ES-I3 (cell line): ENCODE measurements around the gene NHLRC4.

ENCODE experiments used
- H3K36me3 ChIP-seq: 2 replicates; pipeline ENCODE4 v1.6.1; 2013; ENCODE audit warnings: mild to moderate bottlenecking, low read length, control low read depth, moderate library complexity; ENCODE audit not compliant: insufficient read depth
- H3K4me1 ChIP-seq: 2 replicates; pipeline ENCODE4 v1.6.1; 2013; ENCODE audit warnings: mild to moderate bottlenecking, control low read depth, low read length; ENCODE audit not compliant: insufficient read depth
- H3K9ac ChIP-seq: 2 replicates; pipeline ENCODE4 v1.6.1; 2013; ENCODE audit warnings: low read depth, mild to moderate bottlenecking, low read length, moderate library complexity
- H3K9me3 ChIP-seq: 2 replicates; pipeline ENCODE4 v1.6.1; 2013; ENCODE audit warnings: mild to moderate bottlenecking, low read length, moderate library complexity; ENCODE audit not compliant: control insufficient read depth, insufficient read depth

The NHLRC4 gene

GRCh38 chr16:554640-555365, 12.0 kb upstream of the NHLRC4 start:
- H3K9me3 ChIP-seq, result no peaks in the 10 kb centered on the region
- no peaks in the 10 kb centered on the region for H3K36me3 ChIP-seq
- H3K4me1 ChIP-seq, result no peaks in the 10 kb centered on the region; the same call in 1 of the 2 replicates
- no peak overlapping the region for H3K9ac ChIP-seq

DNA sequence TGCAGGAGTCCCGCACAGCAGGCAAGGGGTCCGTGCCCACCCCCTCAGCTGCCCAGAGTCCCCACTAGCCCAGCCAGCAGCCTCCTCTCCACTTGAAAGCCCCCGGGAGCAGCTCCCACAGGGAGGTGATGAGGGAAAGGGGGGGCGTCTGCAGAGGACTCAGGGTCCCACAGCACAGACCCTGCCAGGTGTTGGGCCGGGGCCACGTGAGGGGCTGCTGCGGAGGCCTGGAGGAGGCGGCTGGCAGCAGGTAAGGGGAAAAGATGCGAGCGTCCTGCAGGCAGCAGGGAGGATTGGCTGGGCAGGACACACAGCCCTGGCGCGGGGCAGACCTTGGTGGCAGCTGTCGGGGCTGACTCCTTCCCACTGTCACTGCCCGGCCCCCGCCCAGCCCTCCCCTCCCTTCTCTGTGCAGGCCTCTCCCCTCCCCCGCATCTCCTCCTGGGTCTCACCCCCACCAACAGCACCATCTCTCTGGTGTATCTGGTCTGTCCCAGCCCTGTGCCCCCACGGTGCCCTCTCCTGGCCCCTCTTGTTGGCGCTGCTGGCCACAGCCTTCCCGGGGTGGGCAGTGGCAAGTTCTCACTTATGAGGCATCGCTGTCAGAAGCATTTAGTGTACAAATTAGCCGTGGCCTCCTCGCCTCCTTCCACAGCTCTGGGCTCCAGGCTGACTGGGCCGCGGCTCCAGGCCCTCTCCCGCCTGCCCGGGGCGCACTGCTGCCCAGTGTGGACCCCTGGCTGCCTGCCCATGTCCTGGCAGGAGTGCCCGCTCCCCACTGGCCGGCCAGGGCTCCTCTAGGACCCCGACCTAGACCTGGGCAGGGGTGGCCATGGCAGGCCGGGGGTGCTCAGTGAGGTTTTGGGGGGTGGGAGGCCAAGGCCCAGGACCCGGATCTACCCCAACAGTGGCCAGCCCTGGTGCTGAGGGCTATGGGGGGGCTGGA, 11.0 kb upstream of the NHLRC4 start:
- no peaks in the 10 kb centered on the region; the same call in 1 of the 2 replicates for H3K4me1 ChIP-seq
- no peak overlapping the region for H3K9ac ChIP-seq
- H3K36me3 ChIP-seq, result no peaks in the 10 kb centered on the region
- no peaks in the 10 kb centered on the region for H3K9me3 ChIP-seq

GRCh38 chr16:556474-557173, 10.2 kb upstream of the NHLRC4 start:
- H3K9ac ChIP-seq, result no peak overlapping the region
- H3K4me1 ChIP-seq, result no peaks in the 10 kb centered on the region; the same call in 1 of the 2 replicates
- H3K36me3 ChIP-seq, result no peaks in the 10 kb centered on the region
- H3K9me3 ChIP-seq, result no peaks in the 10 kb centered on the region

- Histone ChIP-seq H3K4me1 (no peaks in the 10 kb centered on the region; the same call in 1 of the 2 replicates), H3K9ac (no peak overlapping the region), H3K36me3 (no peaks in the 10 kb centered on the region), H3K9me3 (no peaks in the 10 kb centered on the region)
Measured at GRCh38 chr16:557463-558297, 9.1 kb upstream of the NHLRC4 start.

DNA sequence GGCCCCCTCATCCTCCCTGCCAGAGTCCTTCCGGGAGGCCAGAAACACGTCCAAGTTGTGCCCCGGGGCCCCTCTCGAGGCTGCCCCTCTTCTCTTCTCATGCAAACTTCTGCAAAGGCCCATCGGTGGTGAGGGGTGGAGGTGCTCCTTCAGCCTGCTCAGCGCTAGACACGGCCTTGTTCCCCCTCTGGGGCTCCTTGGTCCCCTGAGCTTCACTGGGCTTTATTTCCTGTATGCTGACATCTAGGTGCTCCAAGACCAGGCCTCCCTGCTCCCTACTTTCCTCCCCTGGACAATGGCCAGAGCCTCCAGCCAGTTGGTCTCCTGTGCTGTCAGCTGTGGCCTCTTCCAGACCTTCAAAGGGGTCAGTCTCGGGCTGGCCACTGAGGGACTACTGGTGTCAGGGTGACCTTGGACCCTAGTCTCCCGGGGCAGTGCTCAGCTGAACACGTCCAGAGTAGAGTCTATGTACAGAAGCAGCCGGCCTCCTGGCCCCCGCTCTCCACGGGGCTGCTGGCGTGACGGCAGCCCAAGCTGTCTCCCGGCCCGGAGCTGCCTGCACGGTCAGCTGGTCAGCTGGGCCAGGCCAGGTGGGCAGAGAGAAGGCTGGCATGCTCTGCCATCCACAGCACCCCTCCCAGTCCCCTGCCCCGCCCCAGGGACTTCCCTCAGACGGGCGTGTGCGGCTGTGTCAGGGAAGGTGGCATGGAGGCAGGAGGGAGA, 8.3 kb upstream of the NHLRC4 start:
- Histone ChIP-seq H3K9me3 (no peaks in the 10 kb centered on the region), H3K36me3 (no peaks in the 10 kb centered on the region), H3K4me1 (no peaks in the 10 kb centered on the region; the same call in 1 of the 2 replicates), H3K9ac (no peak overlapping the region)

DNA sequence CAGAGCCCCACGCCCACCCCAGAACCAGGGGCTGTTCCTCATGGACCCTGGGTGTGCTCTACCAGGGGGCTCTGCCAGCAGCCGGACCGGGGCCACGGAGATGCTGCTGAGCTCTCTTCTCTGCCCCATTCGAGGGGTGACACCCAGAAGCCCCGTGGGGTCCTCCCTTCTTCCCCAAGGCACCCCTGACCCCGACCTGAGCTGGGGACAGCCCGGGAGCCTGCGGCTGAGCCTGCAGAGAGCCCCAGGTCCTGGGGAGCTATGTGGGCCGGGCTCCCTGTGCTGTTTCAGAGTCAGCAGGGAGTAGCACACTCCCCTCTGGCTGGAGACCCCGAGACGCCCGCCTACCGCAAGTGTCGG, 7.8 kb upstream of the NHLRC4 start:
- no peaks in the 10 kb centered on the region for H3K36me3 ChIP-seq
- no peak overlapping the region for H3K9ac ChIP-seq
- H3K4me1 ChIP-seq, result no peaks in the 10 kb centered on the region; the same call in 1 of the 2 replicates
- H3K9me3 ChIP-seq, result no peaks in the 10 kb centered on the region

GRCh38 chr16:559411-560203, 7.2 kb upstream of the NHLRC4 start:
- Histone ChIP-seq H3K4me1 (no peaks in the 10 kb centered on the region; the same call in 1 of the 2 replicates), H3K9me3 (no peaks in the 10 kb centered on the region), H3K9ac (peak overlapping the region; percentile 36; the same call in 1 of the 2 replicates), H3K36me3 (no peaks in the 10 kb centered on the region)

DNA sequence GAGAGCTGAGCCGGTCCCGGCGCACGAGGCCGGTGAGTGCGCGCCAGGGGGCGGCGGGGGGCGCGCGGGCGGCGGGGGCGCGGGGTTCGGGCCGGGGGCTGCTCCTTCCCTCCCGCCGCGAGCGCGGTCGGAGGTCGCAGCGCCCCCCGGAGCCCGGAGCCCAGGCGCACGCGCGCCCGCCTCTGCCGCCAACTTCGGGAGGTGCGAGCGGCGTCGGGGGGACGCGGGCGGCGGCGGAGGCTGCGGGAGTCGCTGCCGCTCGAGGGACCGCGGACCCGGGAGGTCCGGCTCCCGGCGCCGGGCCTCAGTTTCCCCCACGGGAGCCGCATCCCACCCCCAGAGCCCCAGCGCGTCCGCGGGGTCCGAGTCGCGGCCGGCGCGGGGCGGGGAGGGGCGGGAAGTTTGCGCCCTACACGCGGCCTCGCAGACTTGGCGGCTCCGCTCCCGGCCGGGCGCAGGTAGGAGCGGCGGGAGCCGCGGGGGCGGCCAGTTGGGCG, 6.6 kb upstream of the NHLRC4 start, which contains the start of gene PRR35:
Gene PRR35, plus strand, starts transcription at position 191 of the 497 bp plus-strand sequence. CDS start 2,901 bp downstream, outside the sequence.
- Histone ChIP-seq H3K9ac (peak within 1 kb of the TSS; percentile 48; the same call in 1 of the 2 replicates), H3K4me1 (no peaks in the 10 kb centered on the region; the same call in 1 of the 2 replicates)

GRCh38 chr16:560701-561412, 5.9 kb upstream of the NHLRC4 start:
- Histone ChIP-seq H3K9ac (no peak overlapping the region; the same call in 1 of the 2 replicates), H3K36me3 (no peaks in the 10 kb centered on the region), H3K9me3 (no peaks in the 10 kb centered on the region), H3K4me1 (peaks cover 2% of the 10 kb centered on the region; the same call in 1 of the 2 replicates)

More for the DNA sequence above, 6.6 kb upstream of the NHLRC4 start, which contains the start of gene PRR35:
- Histone ChIP-seq H3K9me3 (no peaks in the 10 kb centered on the region), H3K36me3 (no peaks in the 10 kb centered on the region)

GRCh38 chr16:561413-561794, 5.4 kb upstream of the NHLRC4 start:
- Histone ChIP-seq H3K36me3 (no peaks in the 10 kb centered on the region), H3K9me3 (no peaks in the 10 kb centered on the region), H3K4me1 (peaks cover 7% of the 10 kb centered on the region), H3K9ac (no peak overlapping the region)

DNA sequence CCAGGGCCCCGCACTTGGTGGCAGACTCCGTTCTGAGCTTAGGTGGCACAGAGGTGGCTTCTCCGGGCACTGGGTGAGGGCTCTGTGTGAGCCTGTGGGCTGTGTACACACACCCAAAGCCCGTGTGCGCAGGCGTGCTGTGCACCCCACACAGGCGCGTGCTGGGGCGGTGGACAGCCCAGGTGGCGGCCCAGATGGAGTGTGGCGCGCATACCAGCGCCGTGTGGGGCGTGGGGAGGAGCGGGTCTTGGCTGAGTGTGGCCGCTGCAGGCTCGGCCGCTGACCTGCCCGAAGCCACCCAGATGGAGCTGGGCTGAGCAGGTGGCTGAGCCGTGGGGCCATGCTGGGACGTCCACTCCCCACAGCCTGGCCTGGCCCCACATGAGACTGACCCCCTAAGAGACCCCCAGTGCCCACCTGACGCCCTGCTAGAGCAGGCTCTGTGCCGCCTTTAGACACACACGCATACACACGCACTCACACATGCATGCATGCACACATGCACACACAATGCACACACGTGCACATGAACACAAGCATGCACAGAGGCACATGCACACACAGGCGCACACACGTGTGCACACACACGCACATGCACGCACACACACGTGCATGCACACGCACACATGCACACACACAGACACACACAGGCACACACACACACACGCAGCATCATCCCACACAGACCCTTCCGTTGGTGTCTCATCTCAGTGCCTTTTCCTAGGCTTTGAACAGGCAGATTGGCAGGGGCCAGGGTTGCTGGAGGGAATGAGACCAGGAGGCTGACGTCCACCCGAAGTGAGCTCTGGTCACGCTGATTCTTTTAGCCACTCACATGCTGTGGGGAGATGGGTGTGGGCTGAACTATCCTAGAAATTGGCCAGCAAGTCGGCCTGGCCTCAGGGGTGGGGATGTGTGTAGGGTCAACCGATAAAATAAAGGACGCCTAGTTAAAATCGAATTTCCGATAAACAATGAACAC, 4.6 kb upstream of the NHLRC4 start:
- Histone ChIP-seq H3K9me3 (no peaks in the 10 kb centered on the region), H3K4me1 (peaks cover 10% of the 10 kb centered on the region), H3K9ac (no peak overlapping the region), H3K36me3 (no peaks in the 10 kb centered on the region)
